ENCODE data around the gene KRT14. TPM values are rescaled to one million over a fixed set of nuclear protein-coding genes. Genes with fewer than 3 reads are reported as not detected.

Gene KRT14
- not detected in 2 replicates for total RNA-seq

GRCh38 chr17:41586863-41587495, at the start of gene KRT14:
KRT14 (minus strand) TSS chr17:41586895; CDS start chr17:41586834, 61 bp downstream.
- no peak for DNase-seq (ENCODE audit: low read depth)
- TF ChIP-seq, protein P1, sequence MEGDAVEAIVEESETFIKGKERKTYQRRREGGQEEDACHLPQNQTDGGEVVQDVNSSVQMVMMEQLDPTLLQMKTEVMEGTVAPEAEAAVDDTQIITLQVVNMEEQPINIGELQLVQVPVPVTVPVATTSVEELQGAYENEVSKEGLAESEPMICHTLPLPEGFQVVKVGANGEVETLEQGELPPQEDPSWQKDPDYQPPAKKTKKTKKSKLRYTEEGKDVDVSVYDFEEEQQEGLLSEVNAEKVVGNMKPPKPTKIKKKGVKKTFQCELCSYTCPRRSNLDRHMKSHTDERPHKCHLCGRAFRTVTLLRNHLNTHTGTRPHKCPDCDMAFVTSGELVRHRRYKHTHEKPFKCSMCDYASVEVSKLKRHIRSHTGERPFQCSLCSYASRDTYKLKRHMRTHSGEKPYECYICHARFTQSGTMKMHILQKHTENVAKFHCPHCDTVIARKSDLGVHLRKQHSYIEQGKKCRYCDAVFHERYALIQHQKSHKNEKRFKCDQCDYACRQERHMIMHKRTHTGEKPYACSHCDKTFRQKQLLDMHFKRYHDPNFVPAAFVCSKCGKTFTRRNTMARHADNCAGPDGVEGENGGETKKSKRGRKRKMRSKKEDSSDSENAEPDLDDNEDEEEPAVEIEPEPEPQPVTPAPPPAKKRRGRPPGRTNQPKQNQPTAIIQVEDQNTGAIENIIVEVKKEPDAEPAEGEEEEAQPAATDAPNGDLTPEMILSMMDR (conservative IDR thresholded peaks at IDR 0.05; ENCODE audit: low read depth, low read length) = no peak
- H3K4me3 ChIP-seq (ENCODE audit: low read depth, low read length) = no peak within 1 kb of the TSS

GRCh38 chr17:41635121-41636097, 48.7 kb upstream of the KRT14 start:
- no peak overlapping the region for H3K4me3 ChIP-seq (ENCODE audit: low read depth, low read length)
- no peak for DNase-seq (ENCODE audit: low read depth)
- TF ChIP-seq, protein P1 (conservative IDR thresholded peaks at IDR 0.05; ENCODE audit: low read depth, low read length) = no peak

DNA sequence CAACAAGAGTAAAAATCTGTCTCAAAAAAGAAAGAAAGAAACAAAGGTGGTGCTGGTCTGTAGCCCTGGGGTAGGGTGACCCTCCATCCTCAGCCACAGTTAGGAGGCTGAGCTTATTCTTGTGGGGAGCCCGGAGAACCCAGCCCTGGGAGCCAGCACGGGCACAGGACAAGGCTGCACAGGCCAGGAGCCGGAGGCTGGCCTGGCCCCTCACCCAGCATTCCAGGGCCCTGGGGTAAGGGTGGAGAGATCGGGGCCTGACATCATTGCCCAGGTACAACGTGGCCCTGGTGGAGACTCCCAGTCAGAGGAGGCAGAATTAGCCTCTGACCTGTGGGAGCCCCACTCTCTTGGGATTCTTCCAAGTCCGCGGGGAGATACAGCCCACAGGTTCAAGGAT, 47.9 kb upstream of the KRT14 start:
- no peak for DNase-seq (ENCODE audit: low read depth)
- TF ChIP-seq, protein P1 (conservative IDR thresholded peaks at IDR 0.05; ENCODE audit: low read depth, low read length) = no peak
- no peak overlapping the region for H3K4me3 ChIP-seq (ENCODE audit: low read depth, low read length)

DNA sequence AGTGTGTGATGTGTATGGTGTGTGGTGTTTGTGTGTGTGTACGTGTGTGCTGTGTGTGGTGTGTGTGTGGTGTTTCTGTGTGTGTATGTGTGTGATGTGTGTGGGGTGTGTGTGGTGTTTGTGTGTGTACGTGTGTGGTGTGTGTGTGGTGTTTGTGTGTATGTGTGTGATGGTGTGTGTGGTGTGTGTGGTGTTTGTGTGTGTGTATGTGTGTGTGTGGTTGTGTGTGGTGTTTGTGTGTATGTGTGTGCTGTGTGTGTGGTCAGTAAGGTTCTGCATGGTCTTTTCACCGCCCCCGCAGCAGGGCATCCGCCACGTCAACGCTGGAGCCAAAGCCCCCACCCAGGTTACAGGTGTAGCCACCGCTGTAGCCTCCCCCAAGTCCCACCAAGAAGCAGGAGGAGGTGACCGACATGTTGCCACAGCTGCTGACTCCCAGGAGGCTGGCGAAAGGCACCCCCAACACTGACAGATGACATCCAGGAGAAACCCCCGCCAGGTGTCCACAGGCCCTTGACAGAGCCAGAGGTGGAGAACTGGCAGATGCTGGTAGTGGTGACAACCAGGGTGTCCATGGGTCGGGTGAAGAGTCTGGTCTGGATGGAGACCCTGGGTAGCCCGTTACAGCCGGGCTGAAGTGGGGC, 47.0 kb upstream of the KRT14 start:
- TF ChIP-seq, protein P1 (conservative IDR thresholded peaks at IDR 0.05; ENCODE audit: low read depth, low read length) = no peak
- no peak overlapping the region for H3K4me3 ChIP-seq (ENCODE audit: low read depth, low read length)
- DNase-seq (ENCODE audit: low read depth) = no peak

DNA sequence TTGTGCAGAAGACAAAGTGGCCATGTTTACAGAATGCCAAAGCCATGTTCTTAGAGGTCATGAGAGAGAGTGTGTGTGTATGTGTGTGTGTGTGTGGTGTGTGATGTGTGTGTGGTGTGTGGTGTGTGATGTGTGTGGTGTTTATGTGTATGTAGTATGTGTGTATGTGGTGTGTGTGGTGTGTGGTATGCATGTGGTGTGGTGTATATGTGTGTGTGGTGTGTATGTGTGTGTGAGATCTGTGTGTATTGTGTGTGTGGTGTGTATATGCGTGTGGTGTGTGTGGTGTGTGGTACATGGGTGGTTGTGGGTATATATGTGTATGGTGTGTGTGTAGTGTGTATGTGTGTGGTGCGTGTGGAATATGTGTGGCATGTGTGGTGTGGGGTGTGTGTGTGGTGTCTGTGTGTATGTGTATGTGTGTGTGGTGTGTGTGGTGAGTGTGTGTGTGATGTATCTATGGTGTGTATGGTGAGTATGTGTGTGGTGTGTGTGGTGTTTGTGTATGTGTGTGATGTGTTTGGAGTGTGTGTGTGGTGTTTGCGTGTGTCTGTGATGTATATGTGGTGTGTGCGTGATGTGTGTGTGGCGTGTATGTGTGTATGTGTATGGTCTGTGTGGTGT, 45.9 kb upstream of the KRT14 start:
- no peak for DNase-seq (ENCODE audit: low read depth)
- TF ChIP-seq, protein P1 (conservative IDR thresholded peaks at IDR 0.05; ENCODE audit: low read depth, low read length) = no peak
- no peak overlapping the region for H3K4me3 ChIP-seq (ENCODE audit: low read depth, low read length)

DNA sequence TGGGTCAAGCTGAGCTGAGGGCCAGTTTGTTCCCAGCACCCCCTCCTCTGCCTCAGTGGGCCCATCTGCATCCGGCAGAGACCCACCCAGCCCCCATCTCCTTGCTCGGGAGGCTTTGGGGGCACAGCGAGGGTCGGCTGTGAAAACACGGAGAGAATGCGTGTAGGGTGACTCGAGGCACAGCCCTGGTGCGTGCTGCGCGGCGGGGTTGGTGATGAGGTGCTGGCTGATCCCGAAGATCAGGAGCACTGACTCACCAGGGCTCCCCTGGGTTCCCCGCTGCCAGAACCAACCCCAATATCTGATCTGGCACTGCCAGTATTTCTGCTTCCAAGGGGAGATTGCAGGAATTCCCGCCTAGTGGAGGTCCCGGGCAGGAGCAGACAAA, 45.2 kb upstream of the KRT14 start:
- no peak overlapping the region for H3K4me3 ChIP-seq (ENCODE audit: low read depth, low read length)
- TF ChIP-seq, protein P1 (conservative IDR thresholded peaks at IDR 0.05; ENCODE audit: low read depth, low read length) = no peak
- no peak for DNase-seq (ENCODE audit: low read depth)

Data from epithelial cell of proximal tubule (primary cell).